Measurements from ENCODE around the gene ASPRV1. TPM values are rescaled to one million over a fixed set of nuclear protein-coding genes. Genes with fewer than 3 reads are reported as not detected.

Gene ASPRV1
- total and polyA plus RNA-seq, 5 donors from 2014 or later, result 0.62 to 1.7 (median 1.1) TPM

GRCh38 chr2:69975853-69976462, 14.5 kb upstream of the ASPRV1 start:
- ATAC-seq (ENCODE audit: low read depth in 2 of 2) (no peak), DNase-seq (peak in 1 of 3 donors; percentile 65)
- Mint-ChIP-seq H3K27ac (peak overlapping the region in 2 of 3 donors; percentile 90 to 95), H3K4me3 (peak overlapping the region in 3 of 4 donors; percentile 10 to 73 (median 42)), H3K27me3 (no peaks in the 10 kb centered on the region), H3K4me1 (peaks cover 0 to 35% (median 13%) of the 10 kb centered on the region in 4 donors), H3K9me3 (peaks cover 0 to 2% (median 0%) of the 10 kb centered on the region in 7 donors), H3K36me3 (no peaks in the 10 kb centered on the region)
- H3K9me3 ChIP-seq (ENCODE audit: control insufficient read depth in 2 of 2, low read length in 2 of 2), result no peaks in the 10 kb centered on the region
- H3K27ac ChIP-seq (ENCODE audit: insufficient read depth, low read length, poor library complexity, severe bottlenecking), result no peak overlapping the region
- H3K27me3 ChIP-seq (ENCODE audit: control insufficient read depth, insufficient read depth, low read length), result no peaks in the 10 kb centered on the region
- H3K4me1 ChIP-seq (ENCODE audit: control insufficient read depth, insufficient read depth, low read length, poor library complexity, severe bottlenecking), result peaks cover 12% of the 10 kb centered on the region
- no peaks in the 10 kb centered on the region for H3K36me3 ChIP-seq (ENCODE audit: control insufficient read depth, insufficient read depth, low read length)
- no peak overlapping the region for H3K4me3 ChIP-seq (ENCODE audit: low read depth, low read length)

GRCh38 chr2:69975136-69975852, 13.9 kb upstream of the ASPRV1 start:
- Histone ChIP-seq H3K9me3 (ENCODE audit: control insufficient read depth in 2 of 2, low read length in 2 of 2) (no peaks in the 10 kb centered on the region), H3K36me3 (ENCODE audit: control insufficient read depth, insufficient read depth, low read length) (no peaks in the 10 kb centered on the region), H3K27ac (ENCODE audit: insufficient read depth, low read length, poor library complexity, severe bottlenecking) (no peak overlapping the region), H3K4me1 (ENCODE audit: control insufficient read depth, insufficient read depth, low read length, poor library complexity, severe bottlenecking) (peaks cover 12% of the 10 kb centered on the region), H3K4me3 (ENCODE audit: low read depth, low read length) (no peak overlapping the region), H3K27me3 (ENCODE audit: control insufficient read depth, insufficient read depth, low read length) (no peaks in the 10 kb centered on the region)
- DNase-seq (no peak), ATAC-seq (ENCODE audit: low read depth in 2 of 2) (no peak)
- no peaks in the 10 kb centered on the region for H3K27me3 Mint-ChIP-seq
- H3K36me3 Mint-ChIP-seq, result no peaks in the 10 kb centered on the region
- H3K27ac Mint-ChIP-seq, result peak overlapping the region in 2 of 3 donors; percentile 90 to 95
- peak overlapping the region in 3 of 4 donors; percentile 4 to 42 (median 10) for H3K4me3 Mint-ChIP-seq
- peaks cover 0 to 2% (median 0%) of the 10 kb centered on the region in 7 donors for H3K9me3 Mint-ChIP-seq
- H3K4me1 Mint-ChIP-seq, result peaks cover 0 to 35% (median 13%) of the 10 kb centered on the region in 4 donors

DNA sequence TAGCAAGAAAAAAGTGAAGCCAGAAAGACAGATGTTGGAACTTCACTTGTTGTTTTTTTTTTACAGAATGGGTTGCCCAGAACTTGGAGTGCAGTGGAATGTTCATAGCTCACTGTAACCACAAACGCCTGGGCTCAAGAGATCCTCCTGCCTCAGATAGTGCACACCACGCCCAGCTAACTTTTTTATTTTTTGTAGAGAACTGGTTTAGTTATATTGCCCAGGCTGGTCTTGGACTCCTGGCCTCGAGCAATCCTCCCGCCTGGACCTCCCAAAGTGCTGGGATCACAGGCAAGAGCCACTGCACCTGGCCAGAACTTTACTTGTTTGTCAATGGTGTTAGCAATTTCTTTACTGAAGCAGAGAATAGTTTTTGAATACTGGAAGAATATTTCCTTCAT, 11.9 kb upstream of the ASPRV1 start:
- no peaks in the 10 kb centered on the region for H3K27me3 Mint-ChIP-seq
- peaks cover 0 to 35% (median 14%) of the 10 kb centered on the region in 4 donors for H3K4me1 Mint-ChIP-seq
- H3K9me3 ChIP-seq (ENCODE audit: control insufficient read depth in 2 of 2, low read length in 2 of 2), result no peaks in the 10 kb centered on the region
- no peaks in the 10 kb centered on the region for H3K36me3 Mint-ChIP-seq
- peaks cover 0 to 2% (median 0%) of the 10 kb centered on the region in 7 donors for H3K9me3 Mint-ChIP-seq
- H3K27ac Mint-ChIP-seq, result no peak overlapping the region
- no peak overlapping the region for H3K4me3 ChIP-seq (ENCODE audit: low read depth, low read length)
- no peak overlapping the region for H3K27ac ChIP-seq (ENCODE audit: insufficient read depth, low read length, poor library complexity, severe bottlenecking)
- ATAC-seq (ENCODE audit: low read depth in 2 of 2), result no peak
- DNase-seq, result no peak
- peaks cover 12% of the 10 kb centered on the region for H3K4me1 ChIP-seq (ENCODE audit: control insufficient read depth, insufficient read depth, low read length, poor library complexity, severe bottlenecking)
- H3K36me3 ChIP-seq (ENCODE audit: control insufficient read depth, insufficient read depth, low read length), result no peaks in the 10 kb centered on the region
- H3K4me3 Mint-ChIP-seq, result no peak overlapping the region
- H3K27me3 ChIP-seq (ENCODE audit: control insufficient read depth, insufficient read depth, low read length), result no peaks in the 10 kb centered on the region

- Histone ChIP-seq H3K27ac (ENCODE audit: insufficient read depth, low read length, poor library complexity, severe bottlenecking) (no peak overlapping the region), H3K9me3 (ENCODE audit: control insufficient read depth in 2 of 2, low read length in 2 of 2) (no peaks in the 10 kb centered on the region), H3K27me3 (ENCODE audit: control insufficient read depth, insufficient read depth, low read length) (no peaks in the 10 kb centered on the region), H3K36me3 (ENCODE audit: control insufficient read depth, insufficient read depth, low read length) (no peaks in the 10 kb centered on the region), H3K4me1 (ENCODE audit: control insufficient read depth, insufficient read depth, low read length, poor library complexity, severe bottlenecking) (peaks cover 12% of the 10 kb centered on the region), H3K4me3 (ENCODE audit: low read depth, low read length) (no peak overlapping the region)
- peak overlapping the region in 1 of 3 donors; percentile 62 for H3K27ac Mint-ChIP-seq
- peaks cover 0 to 2% (median 0%) of the 10 kb centered on the region in 7 donors for H3K9me3 Mint-ChIP-seq
- DNase-seq (no peak), ATAC-seq (ENCODE audit: low read depth in 2 of 2) (no peak)
- H3K4me3 Mint-ChIP-seq, result no peak overlapping the region
- H3K36me3 Mint-ChIP-seq, result no peaks in the 10 kb centered on the region
- H3K4me1 Mint-ChIP-seq, result peaks cover 0 to 35% (median 14%) of the 10 kb centered on the region in 4 donors
- no peaks in the 10 kb centered on the region for H3K27me3 Mint-ChIP-seq
Measured at GRCh38 chr2:69972822-69973221, 11.4 kb upstream of the ASPRV1 start.

GRCh38 chr2:69969991-69970390, 8.6 kb upstream of the ASPRV1 start:
- Histone ChIP-seq H3K4me3 (ENCODE audit: low read depth, low read length) (no peak overlapping the region), H3K27ac (ENCODE audit: insufficient read depth, low read length, poor library complexity, severe bottlenecking) (no peak overlapping the region), H3K4me1 (ENCODE audit: control insufficient read depth, insufficient read depth, low read length, poor library complexity, severe bottlenecking) (peaks cover 2% of the 10 kb centered on the region), H3K36me3 (ENCODE audit: control insufficient read depth, insufficient read depth, low read length) (no peaks in the 10 kb centered on the region), H3K9me3 (ENCODE audit: control insufficient read depth in 2 of 2, low read length in 2 of 2) (no peaks in the 10 kb centered on the region), H3K27me3 (ENCODE audit: control insufficient read depth, insufficient read depth, low read length) (no peaks in the 10 kb centered on the region)
- H3K4me1 Mint-ChIP-seq, result peaks cover 0 to 11% (median 1%) of the 10 kb centered on the region in 4 donors
- peak overlapping the region in 1 of 3 donors; percentile 74 for H3K27ac Mint-ChIP-seq
- peaks cover 0 to 2% (median 0%) of the 10 kb centered on the region in 7 donors for H3K9me3 Mint-ChIP-seq
- ATAC-seq (ENCODE audit: low read depth in 2 of 2) (no peak), DNase-seq (no peak)
- H3K27me3 Mint-ChIP-seq, result no peaks in the 10 kb centered on the region
- no peaks in the 10 kb centered on the region for H3K36me3 Mint-ChIP-seq
- no peak overlapping the region for H3K4me3 Mint-ChIP-seq

- H3K4me3 ChIP-seq (ENCODE audit: low read depth, low read length), result no peak overlapping the region
- H3K4me3 Mint-ChIP-seq, result no peak overlapping the region
- no peaks in the 10 kb centered on the region for H3K36me3 ChIP-seq (ENCODE audit: control insufficient read depth, insufficient read depth, low read length)
- H3K4me1 ChIP-seq (ENCODE audit: control insufficient read depth, insufficient read depth, low read length, poor library complexity, severe bottlenecking), result peaks cover 5% of the 10 kb centered on the region
- DNase-seq (no peak), ATAC-seq (ENCODE audit: low read depth in 2 of 2) (no peak)
- H3K27me3 Mint-ChIP-seq, result no peaks in the 10 kb centered on the region
- H3K4me1 Mint-ChIP-seq, result peaks cover 0 to 9% (median 2%) of the 10 kb centered on the region in 4 donors
- H3K27ac Mint-ChIP-seq, result peak overlapping the region in 1 of 3 donors; percentile 74
- H3K36me3 Mint-ChIP-seq, result no peaks in the 10 kb centered on the region
- peaks cover 0 to 2% (median 0%) of the 10 kb centered on the region in 7 donors for H3K9me3 Mint-ChIP-seq
- no peak overlapping the region for H3K27ac ChIP-seq (ENCODE audit: insufficient read depth, low read length, poor library complexity, severe bottlenecking)
- H3K9me3 ChIP-seq (ENCODE audit: control insufficient read depth in 2 of 2, low read length in 2 of 2), result no peaks in the 10 kb centered on the region
- no peaks in the 10 kb centered on the region for H3K27me3 ChIP-seq (ENCODE audit: control insufficient read depth, insufficient read depth, low read length)
Measured at GRCh38 chr2:69969126-69969983, 7.9 kb upstream of the ASPRV1 start.

DNA sequence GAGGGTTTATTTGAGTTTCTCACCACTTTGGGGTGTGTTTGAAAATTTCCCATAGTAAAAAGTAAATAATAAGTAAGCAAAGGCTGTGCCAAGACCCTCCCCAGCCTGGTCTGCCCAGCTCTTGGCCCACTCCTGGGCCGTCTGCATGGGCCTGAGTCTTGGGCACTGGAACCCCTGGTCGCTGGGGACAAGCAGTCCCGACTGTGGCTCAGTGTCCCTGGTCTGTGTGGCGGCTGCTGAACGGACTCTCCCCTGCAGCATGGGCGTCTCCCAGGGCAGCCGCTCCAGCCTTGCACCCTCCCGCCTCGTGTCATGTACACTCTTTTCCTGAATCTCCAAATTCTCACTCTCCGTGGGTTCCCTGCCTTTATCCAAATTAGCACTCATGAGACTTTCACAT, 7.2 kb upstream of the ASPRV1 start:
- Mint-ChIP-seq H3K27me3 (no peaks in the 10 kb centered on the region), H3K4me1 (peaks cover 0 to 9% (median 2%) of the 10 kb centered on the region in 4 donors), H3K9me3 (peaks cover 0 to 2% (median 0%) of the 10 kb centered on the region in 7 donors), H3K36me3 (no peaks in the 10 kb centered on the region), H3K27ac (no peak overlapping the region), H3K4me3 (no peak overlapping the region)
- Histone ChIP-seq H3K9me3 (ENCODE audit: control insufficient read depth in 2 of 2, low read length in 2 of 2) (no peaks in the 10 kb centered on the region), H3K36me3 (ENCODE audit: control insufficient read depth, insufficient read depth, low read length) (no peaks in the 10 kb centered on the region), H3K27me3 (ENCODE audit: control insufficient read depth, insufficient read depth, low read length) (no peaks in the 10 kb centered on the region), H3K27ac (ENCODE audit: insufficient read depth, low read length, poor library complexity, severe bottlenecking) (no peak overlapping the region), H3K4me1 (ENCODE audit: control insufficient read depth, insufficient read depth, low read length, poor library complexity, severe bottlenecking) (peaks cover 5% of the 10 kb centered on the region), H3K4me3 (ENCODE audit: low read depth, low read length) (no peak overlapping the region)
- ATAC-seq (ENCODE audit: low read depth in 2 of 2) (no peak), DNase-seq (no peak)
